Measurements from ENCODE around the gene NRARP. TPM values are rescaled to one million over a fixed set of nuclear protein-coding genes. Genes with fewer than 3 reads are reported as not detected.
A peak's percentile ranks its signal among the peaks of the same experiment; 100 is the strongest.

NRARP gene
- total RNA-seq, 1 experiment from 2014 or later = 24.7 TPM

GRCh38 chr9:137311171-137311985 lies 9.3 kb upstream of the NRARP start:
- ChIA-PET CTCF (interaction anchor here (1.0 kb wide), 1 partner anchor 9 kb away, joined by 3 read pairs; the partner anchor contains the start of gene NRARP), POLR2A (interaction anchor here (1.3 kb wide), 1 partner anchor 9 kb away, joined by 7 read pairs; the partner anchor contains the start of gene NRARP)
- no peak overlapping the region for H3K4me3 ChIP-seq (ENCODE audit: low read depth, low read length)
- intact Hi-C loops (cut with micrococcal nuclease; ENCODE audit: unreplicated experiment) = no loop called here
- H3K9me3 Mint-ChIP-seq (ENCODE audit: unreplicated experiment) = no peaks in the 10 kb centered on the region
- H3K27me3 ChIP-seq (replicated peaks; ENCODE audit: control insufficient read depth, insufficient read depth, low read length) = no peaks in the 10 kb centered on the region
- no peaks in the 10 kb centered on the region for H3K4me1 Mint-ChIP-seq (ENCODE audit: low read depth, unreplicated experiment)
- no peaks in the 10 kb centered on the region for H3K9me3 ChIP-seq
- no peaks in the 10 kb centered on the region for H3K36me3 ChIP-seq (ENCODE audit: control insufficient read depth, insufficient read depth, low read length)
- H3K4me1 ChIP-seq = peaks cover 62% of the 10 kb centered on the region
- no peak for TF ChIP-seq CTCF (IDR thresholded peaks at IDR 0.05; ENCODE audit: insufficient read depth in 1 of 2, low read depth in 1 of 2, low read length in 1 of 2, severe bottlenecking in 1 of 2, unreplicated experiment in 1 of 2)
- no TSS peak for BruUV-seq (replicated peaks)
- no peak overlapping the region for H3K27ac Mint-ChIP-seq (ENCODE audit: unreplicated experiment)
- no peaks in the 10 kb centered on the region for H3K36me3 Mint-ChIP-seq (ENCODE audit: insufficient read depth, unreplicated experiment)
- no peaks in the 10 kb centered on the region for H3K27me3 Mint-ChIP-seq (ENCODE audit: insufficient read depth, unreplicated experiment)
- no peak overlapping the region for H3K4me3 Mint-ChIP-seq (ENCODE audit: unreplicated experiment)
- DNase-seq = peak in 1 of 2 experiments; percentile 60

- no TSS peak for BruUV-seq (replicated peaks)
- H3K27me3 ChIP-seq (replicated peaks; ENCODE audit: control insufficient read depth, insufficient read depth, low read length) = no peaks in the 10 kb centered on the region
- H3K27ac Mint-ChIP-seq (ENCODE audit: unreplicated experiment) = no peak overlapping the region
Measured at GRCh38 chr9:137310189-137311052, 8.3 kb upstream of the NRARP start.

More at GRCh38 chr9:137310189-137311052, 8.3 kb upstream of the NRARP start:
- Mint-ChIP-seq H3K36me3 (ENCODE audit: insufficient read depth, unreplicated experiment) (no peaks in the 10 kb centered on the region), H3K27me3 (ENCODE audit: insufficient read depth, unreplicated experiment) (no peaks in the 10 kb centered on the region), H3K4me3 (ENCODE audit: unreplicated experiment) (no peak overlapping the region), H3K9me3 (ENCODE audit: unreplicated experiment) (no peaks in the 10 kb centered on the region), H3K4me1 (ENCODE audit: low read depth, unreplicated experiment) (no peaks in the 10 kb centered on the region)
- intact Hi-C loops (cut with micrococcal nuclease; ENCODE audit: unreplicated experiment) = no loop called here
- peak in 1 of 2 experiments; percentile 57 for DNase-seq
- no peaks in the 10 kb centered on the region for H3K36me3 ChIP-seq (ENCODE audit: control insufficient read depth, insufficient read depth, low read length)
- POLR2A ChIA-PET = interaction anchor here (1.3 kb wide), 1 partner anchor 8 kb away, joined by 7 read pairs; the partner anchor contains the start of gene NRARP
- CTCF ChIA-PET = interaction anchor here (1.0 kb wide), 1 partner anchor 8 kb away, joined by 3 read pairs; the partner anchor contains the start of gene NRARP
- TF ChIP-seq CTCF (IDR thresholded peaks at IDR 0.05; ENCODE audit: insufficient read depth in 1 of 2, low read depth in 1 of 2, low read length in 1 of 2, severe bottlenecking in 1 of 2, unreplicated experiment in 1 of 2) = no peak
- H3K4me1 ChIP-seq = peaks cover 57% of the 10 kb centered on the region
- no peaks in the 10 kb centered on the region for H3K9me3 ChIP-seq
- no peak overlapping the region for H3K4me3 ChIP-seq (ENCODE audit: low read depth, low read length)

All from Caco-2 (cell line).